ENCODE measurements around the gene DOLK. TPM values are rescaled to one million over a fixed set of nuclear protein-coding genes. Genes with fewer than 3 reads are reported as not detected.
A peak's percentile ranks its signal among the peaks of the same experiment; 100 is the strongest.

The DOLK gene
- total and polyA plus RNA-seq, 4 donors: 9.5 to 15.3 (median 11.7) TPM

- Histone ChIP-seq H3K9ac (ENCODE audit: low read depth in 1 of 2, low read length in 2 of 2) (peak overlapping the region; percentile 32 to 54), H3K4me1 (ENCODE audit: control insufficient read depth in 4 of 4, insufficient read depth in 4 of 4, low read length in 3 of 4) (peaks cover 9 to 48% (median 32%) of the 10 kb centered on the region in 4 donors), H3K27ac (ENCODE audit: low read depth in 1 of 2, low read length in 2 of 2) (peak overlapping the region; percentile 63 to 81), H3K4me3 (ENCODE audit: low read depth in 1 of 3, low read length in 3 of 3) (peak overlapping the region; percentile 69 to 85 (median 78)), H3K9me3 (ENCODE audit: control insufficient read depth in 4 of 4, low read length in 3 of 4) (no peaks in the 10 kb centered on the region), H3K27me3 (ENCODE audit: control insufficient read depth in 4 of 4, insufficient read depth in 4 of 4, low read length in 3 of 4) (no peaks in the 10 kb centered on the region), H3K36me3 (ENCODE audit: control insufficient read depth in 4 of 4, insufficient read depth in 3 of 4, low read depth in 1 of 4, low read length in 3 of 4) (peaks cover 0 to 2% (median 0%) of the 10 kb centered on the region in 4 donors)
- peak; percentile 54 for DNase-seq (ENCODE audit: low spot score)
- 9% methylated on average over 32 of the region's 32 CpGs for WGBS
- TF ChIP-seq HNF4A (conservative IDR thresholded peaks at IDR 0.05) (peak in 1 of 2 donors; percentile 38), REST (IDR thresholded peaks at IDR 0.05) (no peak), RAD21 (IDR thresholded peaks at IDR 0.05) (peak in 1 of 2 donors; percentile 17), ATF3 (IDR thresholded peaks at IDR 0.05) (no peak), RXRA (IDR thresholded peaks at IDR 0.05) (peak; percentile 18 to 43), MAX (IDR thresholded peaks at IDR 0.05) (no peak), HNF4G (IDR thresholded peaks at IDR 0.05) (no peak), CTCF (IDR thresholded peaks at IDR 0.05; ENCODE audit: low read depth, low read length, missing input control) (no peak), NR2F2 (IDR thresholded peaks at IDR 0.05) (peak; percentile 85), YY1 (IDR thresholded peaks at IDR 0.05) (peak; percentile 78), EGR1 (IDR thresholded peaks at IDR 0.05; ENCODE audit: low read depth in 2 of 2) (no peak)
Measured at GRCh38 chr9:128921881-128922763, 25.3 kb downstream of the DOLK start.

GRCh38 chr9:128920381-128921058 is 26.9 kb downstream of the DOLK start, which contains the start of gene PHYHD1:
Gene PHYHD1, plus strand, starts transcription at chr9:128920982. Its CDS starts 1,342 bp downstream, at chr9:128922324.
- peak within 1 kb of the TSS in 2 of 3 donors; percentile 69 to 85 for H3K4me3 ChIP-seq (ENCODE audit: low read depth in 1 of 3, low read length in 3 of 3)
- H3K9me3 ChIP-seq (ENCODE audit: control insufficient read depth in 4 of 4, low read length in 3 of 4): no peaks in the 10 kb centered on the region
- WGBS: 29% methylated on average over 13 of the region's 13 CpGs
- peaks cover 9 to 55% (median 36%) of the 10 kb centered on the region in 4 donors for H3K4me1 ChIP-seq (ENCODE audit: control insufficient read depth in 4 of 4, insufficient read depth in 4 of 4, low read length in 3 of 4)
- DNase-seq (ENCODE audit: low spot score): no peak
- no peaks in the 10 kb centered on the region for H3K27me3 ChIP-seq (ENCODE audit: control insufficient read depth in 4 of 4, insufficient read depth in 4 of 4, low read length in 3 of 4)
- H3K36me3 ChIP-seq (ENCODE audit: control insufficient read depth in 4 of 4, insufficient read depth in 3 of 4, low read depth in 1 of 4, low read length in 3 of 4): peaks cover 0 to 2% (median 0%) of the 10 kb centered on the region in 4 donors
- H3K27ac ChIP-seq (ENCODE audit: low read depth in 1 of 2, low read length in 2 of 2): peak within 1 kb of the TSS; percentile 81 to 86
- TF ChIP-seq SP1 (IDR thresholded peaks at IDR 0.05) (peak; percentile 75), TAF1 (conservative IDR thresholded peaks at IDR 0.05) (peak; percentile 43), FOXA1 (IDR thresholded peaks at IDR 0.05) (no peak), EGR1 (IDR thresholded peaks at IDR 0.05; ENCODE audit: low read depth in 2 of 2) (no peak), HNF4G (IDR thresholded peaks at IDR 0.05) (no peak), HNF4A (conservative IDR thresholded peaks at IDR 0.05) (peak in 1 of 2 donors; percentile 46), RXRA (IDR thresholded peaks at IDR 0.05) (peak; percentile 76 to 87), MAX (IDR thresholded peaks at IDR 0.05) (peak; percentile 69), NR2F2 (IDR thresholded peaks at IDR 0.05) (peak; percentile 45), YY1 (IDR thresholded peaks at IDR 0.05) (no peak), JUND (IDR thresholded peaks at IDR 0.05) (no peak), ATF3 (IDR thresholded peaks at IDR 0.05) (peak; percentile 34), GABPA (IDR thresholded peaks at IDR 0.05 in 1 of 2, conservative IDR thresholded peaks at IDR 0.05 in 1 of 2) (no peak)
- peak within 1 kb of the TSS; percentile 32 to 54 for H3K9ac ChIP-seq (ENCODE audit: low read depth in 1 of 2, low read length in 2 of 2)
